Fibroblast of the conjunctiva (primary cell): Measurements from ENCODE around the gene GTF3C1.
A peak's percentile ranks its signal among the peaks of the same experiment; 100 is the strongest.
"Not testable (repeated sequence)": the region's sequence is repeated elsewhere in the genome, so short reads cannot be mapped to it uniquely, and the experiment has no call there.

Source experiments
- DNase-seq: peaks from one replicate; pipeline ENCODE4 v3.0.0-alpha.2; 2010; ENCODE audit warnings: low read depth

Gene GTF3C1

GRCh38 chr16:27549746-27550581, at the start of gene GTF3C1, which contains the start of gene KATNIP:
Gene GTF3C1 (minus strand): TSS chr16:27549913. CDS start chr16:27549890, 23 bp downstream.
Gene KATNIP (plus strand): TSS chr16:27550144. CDS start chr16:27550171, 27 bp downstream.
- peak; percentile 98 for DNase-seq

GRCh38 chr16:27598931-27599565, 49.3 kb upstream of the GTF3C1 start:
- no peak for DNase-seq

- no peak for DNase-seq
Measured at GRCh38 chr16:27598220-27598619, 48.5 kb upstream of the GTF3C1 start.

GRCh38 chr16:27597361-27597760, 47.6 kb upstream of the GTF3C1 start:
- no peak for DNase-seq

- no peak for DNase-seq
Measured at GRCh38 chr16:27596411-27596810, 46.7 kb upstream of the GTF3C1 start.

GRCh38 chr16:27595993-27596392, 46.3 kb upstream of the GTF3C1 start:
- no peak for DNase-seq

GRCh38 chr16:27595475-27595874, 45.8 kb upstream of the GTF3C1 start:
- DNase-seq = no peak

GRCh38 chr16:27591837-27592236, 42.1 kb upstream of the GTF3C1 start:
- no peak for DNase-seq

- DNase-seq = no peak
Measured at GRCh38 chr16:27588057-27588456, 38.3 kb upstream of the GTF3C1 start.

- no peak for DNase-seq
Measured at GRCh38 chr16:27586711-27587110, 37.0 kb upstream of the GTF3C1 start.

GRCh38 chr16:27585200-27585599, 35.5 kb upstream of the GTF3C1 start:
- no peak for DNase-seq

GRCh38 chr16:27583634-27584033, 33.9 kb upstream of the GTF3C1 start:
- DNase-seq = no peak

GRCh38 chr16:27582883-27583282, 33.2 kb upstream of the GTF3C1 start:
- no peak for DNase-seq

- no peak for DNase-seq
Measured at GRCh38 chr16:27579087-27579980, 29.6 kb upstream of the GTF3C1 start.

- DNase-seq = no peak
Measured at GRCh38 chr16:27576729-27577128, 27.0 kb upstream of the GTF3C1 start.

- DNase-seq = peak; percentile 34
Measured at GRCh38 chr16:27572711-27573110, 23.0 kb upstream of the GTF3C1 start.

GRCh38 chr16:27571433-27572326, 22.0 kb upstream of the GTF3C1 start:
- no peak for DNase-seq

GRCh38 chr16:27570986-27571385, 21.3 kb upstream of the GTF3C1 start:
- not testable (repeated sequence) for DNase-seq

- DNase-seq = no peak
Measured at GRCh38 chr16:27568077-27568476, 18.4 kb upstream of the GTF3C1 start.

GRCh38 chr16:27566417-27566816, 16.7 kb upstream of the GTF3C1 start:
- no peak for DNase-seq

GRCh38 chr16:27564224-27564623, 14.5 kb upstream of the GTF3C1 start:
- no peak for DNase-seq
